Middle frontal gyrus (tissue), 1 donor: ENCODE data around the gene SIAE.
A peak's percentile ranks its signal among the peaks of the same experiment; 100 is the strongest.
"Not testable (repeated sequence)": the region's sequence is repeated elsewhere in the genome, so short reads cannot be mapped to it uniquely, and the experiment has no call there.

Source experiments
- DNase-seq: peaks from one replicate; pipeline ENCODE4 v3.0.0-alpha.2; 2015; ENCODE audit warnings: low spot score; ENCODE audit errors: extremely low spot score

The SIAE gene

GRCh38 chr11:124625504-124626168 is 47.9 kb downstream of the SIAE start:
- no peak for DNase-seq

- no peak for DNase-seq
Observed at GRCh38 chr11:124623861-124624525, 49.5 kb downstream of the SIAE start.

DNA sequence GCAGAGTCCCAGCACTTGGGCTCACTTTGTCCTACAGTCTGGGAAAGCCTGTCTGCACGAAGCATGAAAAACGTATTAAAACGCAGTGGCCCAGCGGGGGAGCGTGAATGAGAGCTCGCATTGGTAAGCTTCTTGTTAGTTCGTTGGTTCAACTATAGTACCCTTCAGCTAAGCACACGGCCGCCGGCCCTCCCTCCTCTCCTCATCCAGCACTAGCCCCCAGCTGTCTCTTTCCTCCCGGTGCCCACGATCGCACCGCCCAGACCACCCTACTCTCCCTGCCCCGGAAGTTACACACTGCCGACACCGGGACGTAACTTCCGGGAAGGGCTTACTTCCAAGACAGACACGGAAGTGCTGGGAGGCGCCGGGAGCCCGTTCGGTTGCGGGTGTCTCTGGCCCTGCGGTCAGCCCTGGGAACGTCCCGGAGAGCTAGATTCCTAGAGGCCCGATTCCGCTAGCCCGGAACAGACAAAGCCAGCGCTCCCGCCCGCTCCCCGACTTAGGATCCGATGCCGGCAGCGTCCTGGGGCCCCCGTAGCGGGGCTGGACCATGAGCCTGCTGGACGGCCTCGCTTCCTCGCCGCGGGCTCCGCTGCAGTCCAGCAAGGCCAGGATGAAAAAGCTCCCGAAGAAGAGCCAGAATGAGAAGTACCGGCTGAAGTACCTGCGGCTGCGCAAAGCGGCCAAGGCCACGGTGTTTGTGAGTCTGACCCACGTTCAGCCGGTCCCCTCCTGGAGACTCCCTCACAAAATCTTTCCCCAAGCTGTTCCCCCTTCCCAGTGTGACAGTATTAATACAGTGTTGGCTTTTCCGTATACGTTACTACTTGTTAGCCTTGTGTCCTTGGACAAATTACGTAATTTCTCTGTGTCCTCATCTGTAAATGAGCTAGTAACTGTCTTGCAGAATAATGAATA is 50.7 kb downstream of the SIAE start, which contains the start of gene TBRG1:
TSS of gene TBRG1 (plus strand) at position 334 of the 921 bp plus-strand sequence. CDS start at position 554, 220 bp downstream.
- peak; percentile 83 for DNase-seq

DNA sequence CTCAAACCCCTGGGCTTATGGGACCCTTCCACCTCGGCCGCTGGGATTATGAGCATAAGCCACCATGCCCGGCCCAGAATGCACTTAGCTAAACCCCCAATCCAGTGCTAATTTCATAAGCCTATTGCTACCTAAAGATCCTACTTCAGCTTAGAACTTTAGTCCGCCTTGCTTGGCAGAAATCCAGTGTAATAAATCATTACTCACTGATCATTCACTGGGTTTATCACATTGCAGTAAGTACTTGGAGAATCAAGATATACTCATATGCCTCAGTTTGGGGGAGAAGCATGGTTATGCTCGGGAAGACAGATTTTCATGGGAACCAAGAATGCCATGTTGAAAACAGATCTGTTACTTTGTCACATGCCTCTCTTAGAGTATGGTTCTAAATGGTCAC is 54.7 kb downstream of the SIAE start:
- no peak for DNase-seq

- no peak for DNase-seq
Observed at GRCh38 chr11:124612567-124613246, 60.8 kb downstream of the SIAE start.

- no peak for DNase-seq
Observed at GRCh38 chr11:124612045-124612444, 61.5 kb downstream of the SIAE start.

DNA sequence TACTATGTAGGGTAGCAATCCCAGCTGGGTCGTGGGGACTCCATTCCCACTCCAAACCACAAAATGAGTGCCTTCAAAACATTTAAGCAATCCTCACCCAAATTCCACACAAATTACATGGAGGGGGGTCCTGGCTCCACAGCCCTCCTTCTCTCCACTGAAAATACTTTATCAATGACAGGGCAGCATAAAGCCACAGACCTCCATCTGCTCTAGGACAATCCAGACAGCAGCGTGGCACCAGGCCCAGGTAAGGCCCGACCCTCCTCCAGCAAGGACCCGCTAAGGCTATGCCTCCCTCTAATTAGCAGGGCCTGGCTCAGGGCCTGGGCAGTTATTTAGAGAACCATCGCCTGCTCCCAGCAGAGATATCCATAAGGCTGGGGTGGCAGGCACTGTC is 62.5 kb downstream of the SIAE start, which contains the start of gene PANX3:
TSS of gene PANX3 (plus strand) at position 365 of the 400 bp plus-strand sequence. CDS start 129 bp downstream, outside the sequence.
- DNase-seq: no peak

DNA sequence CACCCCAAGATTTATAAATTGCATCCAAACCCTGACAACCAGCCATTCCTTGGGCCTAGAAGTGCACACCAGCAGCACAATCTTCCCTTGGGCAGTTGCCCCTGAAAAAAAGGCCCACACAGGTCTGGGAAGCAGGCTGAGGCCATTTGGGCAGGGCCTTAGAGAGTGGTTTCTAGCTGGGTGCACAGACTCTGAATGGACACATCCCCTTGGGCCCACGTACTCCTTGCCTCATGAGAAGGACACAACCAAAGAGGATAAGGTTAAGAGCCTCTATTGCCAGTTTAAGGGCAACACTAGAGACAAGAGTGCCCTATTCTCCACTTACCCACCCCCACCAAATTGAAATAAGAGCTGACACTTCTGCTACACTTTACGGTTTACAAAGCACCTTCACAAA is 63.2 kb downstream of the SIAE start:
- no peak for DNase-seq

DNA sequence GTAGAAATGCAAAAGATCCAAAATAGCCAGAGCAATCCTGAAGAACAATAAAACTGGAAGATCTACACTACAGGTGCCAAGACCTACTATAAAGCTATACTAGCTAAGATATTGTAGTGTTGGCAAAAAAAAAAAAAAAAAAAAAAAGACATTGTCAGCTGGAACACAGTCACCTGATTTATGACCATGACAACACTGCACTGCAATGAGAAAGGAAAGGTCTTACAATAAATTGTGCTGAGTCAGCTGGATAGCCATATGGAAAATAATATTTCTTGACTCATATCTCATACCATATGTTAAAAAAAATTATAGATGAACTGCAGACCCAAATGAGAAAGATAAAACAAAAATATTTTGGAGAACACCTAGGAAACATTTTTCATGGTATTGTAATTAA is 65.4 kb downstream of the SIAE start:
- no peak for DNase-seq

DNA sequence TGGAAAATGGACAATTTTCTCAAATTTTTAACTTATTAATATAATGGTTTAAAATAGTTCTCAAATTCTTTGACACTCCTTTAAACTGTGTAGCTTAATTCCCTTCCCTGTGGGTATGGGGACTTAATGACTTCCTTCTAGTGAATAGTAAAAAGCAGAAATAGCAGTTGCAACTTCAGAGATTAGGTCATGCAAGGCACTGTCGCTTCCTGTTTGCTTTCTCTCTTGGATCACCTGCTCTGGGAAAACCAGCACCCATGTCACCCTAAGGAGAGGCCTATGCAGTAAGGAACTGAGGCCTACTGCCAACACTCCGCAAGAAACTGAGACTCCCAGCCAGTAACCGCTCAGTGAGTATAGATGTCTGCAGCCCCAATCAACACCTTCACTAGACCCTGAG is 67.8 kb downstream of the SIAE start:
- DNase-seq: no peak

- DNase-seq: not testable (repeated sequence)
Observed at GRCh38 chr11:124602723-124603122, 70.8 kb downstream of the SIAE start.

GRCh38 chr11:124602193-124602592 is 71.3 kb downstream of the SIAE start:
- DNase-seq: no peak

DNA sequence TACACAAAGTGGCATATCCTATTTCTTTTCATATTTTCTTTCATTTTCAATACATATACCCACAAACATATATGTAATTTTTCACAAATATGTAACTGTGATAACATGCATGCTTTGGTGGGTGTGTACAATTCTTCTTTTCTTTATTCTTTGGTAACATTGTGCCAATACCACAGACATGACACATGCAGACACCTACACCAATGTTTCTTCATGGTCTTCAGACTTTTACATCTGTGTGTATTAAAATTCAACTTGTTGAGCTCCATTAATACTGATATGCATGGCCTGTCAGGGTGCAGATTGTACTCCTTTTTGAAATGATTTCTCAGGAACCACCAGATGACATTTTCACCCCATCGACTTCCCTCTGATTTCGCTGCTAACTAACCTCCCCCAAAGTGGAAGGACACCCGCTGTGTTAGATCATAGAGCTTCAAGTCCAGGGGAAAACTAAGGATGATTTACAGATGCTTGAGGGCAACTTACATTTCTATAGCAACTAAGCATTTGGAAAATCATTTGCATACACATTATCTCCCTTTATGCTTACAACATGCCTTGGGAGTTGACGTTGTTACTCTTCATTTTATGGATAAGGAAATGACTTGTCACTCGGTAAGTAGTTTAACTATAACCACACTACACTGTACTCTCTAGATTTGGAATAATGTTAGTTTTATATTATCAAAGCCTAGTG is 72.8 kb downstream of the SIAE start:
- no peak for DNase-seq

GRCh38 chr11:124597626-124598025 is 75.9 kb downstream of the SIAE start:
- no peak for DNase-seq

DNA sequence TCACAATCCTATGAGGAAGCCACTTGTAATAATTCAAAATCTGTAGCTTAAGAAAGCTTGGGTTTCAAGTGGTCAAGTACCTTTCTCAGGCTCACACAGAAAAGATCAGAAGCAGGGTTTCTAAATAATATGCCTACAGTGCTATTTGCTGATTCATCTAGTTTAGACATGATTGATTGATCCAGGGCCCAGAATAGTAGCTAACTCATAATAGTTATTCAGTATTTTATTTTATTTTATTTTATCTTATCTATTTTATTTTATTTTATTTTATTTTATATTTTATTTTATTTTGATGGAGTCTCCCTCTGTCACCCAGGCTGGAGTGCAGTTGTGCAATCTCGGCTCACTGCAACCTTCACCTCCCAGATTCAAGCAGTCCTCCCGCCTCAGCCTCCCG is 78.2 kb downstream of the SIAE start:
- DNase-seq: no peak

- no peak for DNase-seq
Observed at GRCh38 chr11:124592627-124593026, 80.9 kb downstream of the SIAE start.

DNA sequence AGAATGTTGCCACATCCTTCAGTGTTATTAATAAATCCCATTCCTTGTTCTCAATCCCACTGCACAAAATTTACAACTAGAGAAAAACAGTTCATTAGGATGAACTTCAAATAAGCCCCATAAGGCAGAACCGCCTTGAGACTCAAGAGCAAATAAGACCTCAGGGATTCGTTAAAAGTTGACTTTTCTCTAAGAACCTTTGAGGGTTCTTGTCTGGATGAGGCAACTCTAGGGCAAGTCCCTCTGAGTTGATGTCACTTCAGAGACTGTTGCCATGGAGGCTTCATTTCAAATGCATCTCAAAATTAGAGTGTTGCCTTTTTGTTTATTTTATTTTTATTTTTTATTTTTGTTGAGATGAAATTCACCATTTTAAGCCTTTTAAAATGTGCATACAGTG is 82.1 kb downstream of the SIAE start:
- no peak for DNase-seq

DNA sequence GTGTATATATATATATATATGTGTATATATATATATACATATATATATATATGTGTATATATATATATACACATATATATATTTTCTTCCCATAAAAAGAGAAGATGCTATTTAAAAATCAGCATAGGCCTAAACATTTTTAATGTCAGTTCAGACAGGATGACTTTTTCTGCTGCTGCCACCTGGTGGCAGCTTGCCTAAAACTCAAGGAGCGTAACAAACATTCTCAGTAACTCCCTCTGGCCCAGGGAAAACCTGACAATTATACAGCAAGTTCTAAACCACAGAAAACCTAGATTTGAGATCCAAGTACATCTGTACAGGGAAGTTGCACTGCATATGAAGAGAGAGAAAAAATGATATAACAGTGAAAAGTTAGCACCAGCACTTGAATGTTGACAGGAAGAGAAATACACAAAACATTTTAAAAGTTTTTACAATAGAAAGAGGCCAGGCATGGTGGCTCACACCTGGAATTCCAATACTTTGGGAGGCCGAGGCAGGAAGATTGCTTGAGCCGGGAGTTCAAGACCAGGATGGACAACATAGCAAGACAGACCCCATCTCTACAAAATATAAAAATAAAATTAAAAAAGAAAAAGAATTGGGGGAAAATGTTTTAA is 87.2 kb downstream of the SIAE start:
- DNase-seq: peak; percentile 52

GRCh38 chr11:124584681-124585372 is 88.7 kb downstream of the SIAE start:
- no peak for DNase-seq

DNA sequence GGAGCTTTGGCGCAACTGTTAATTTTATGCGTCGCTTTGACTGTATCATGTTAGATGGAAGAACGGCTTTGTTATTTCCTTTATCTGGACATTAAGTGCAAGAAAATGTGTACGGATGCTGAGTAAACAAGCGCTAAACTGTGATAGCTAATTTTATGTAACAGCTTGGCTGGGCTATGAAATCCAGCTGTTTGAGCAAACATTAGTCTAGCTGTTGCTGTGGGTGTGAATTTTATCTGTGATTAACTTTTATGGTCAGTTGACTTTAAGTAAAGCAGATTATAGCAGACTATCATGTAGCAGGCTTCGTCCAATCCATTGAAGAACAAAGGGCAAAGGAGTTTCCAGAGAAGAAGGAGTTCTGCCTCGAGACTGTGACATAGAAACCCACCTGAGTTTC is 89.8 kb downstream of the SIAE start:
- DNase-seq: no peak
